Panc1 (cell line): ENCODE measurements around the gene ADCY1.

Experiments
- POLR2AphosphoS5 ChIP-seq: IDR thresholded peaks from 2 replicates; pipeline ENCODE4 v1.6.1; 2012; ENCODE audit warnings: mild to moderate bottlenecking, low read depth, low read length, moderate library complexity
- REST ChIP-seq, 2 experiments: IDR thresholded peaks; 2 replicates each; pipeline ENCODE4 v1.6.1; 2011 to 2012; ENCODE audit warnings: low read depth in 2 of 2, control low read depth in 1 of 2, low read length in 1 of 2, mild to moderate bottlenecking in 1 of 2, moderate library complexity in 1 of 2; ENCODE audit not compliant: insufficient read depth in 1 of 2
- SIN3A ChIP-seq: IDR thresholded peaks from 2 replicates; pipeline ENCODE4 v1.6.1; 2012; ENCODE audit warnings: low read depth, mild to moderate bottlenecking, low read length, moderate library complexity, borderline replicate concordance; ENCODE audit not compliant: insufficient read depth
- TCF7L2 ChIP-seq: IDR thresholded peaks from 2 replicates; pipeline ENCODE4 v1.6.1; 2011; ENCODE audit warnings: mild to moderate bottlenecking, low read depth, low read length, inconsistent platforms
- TF ChIP-seq, protein P1 (sequence below): fragments of 450-650 bp; IDR thresholded peaks from 2 replicates; pipeline ENCODE4 v1.5.1; 2017; ENCODE audit warnings: mild to moderate bottlenecking

- TF ChIP-seq, protein P1, sequence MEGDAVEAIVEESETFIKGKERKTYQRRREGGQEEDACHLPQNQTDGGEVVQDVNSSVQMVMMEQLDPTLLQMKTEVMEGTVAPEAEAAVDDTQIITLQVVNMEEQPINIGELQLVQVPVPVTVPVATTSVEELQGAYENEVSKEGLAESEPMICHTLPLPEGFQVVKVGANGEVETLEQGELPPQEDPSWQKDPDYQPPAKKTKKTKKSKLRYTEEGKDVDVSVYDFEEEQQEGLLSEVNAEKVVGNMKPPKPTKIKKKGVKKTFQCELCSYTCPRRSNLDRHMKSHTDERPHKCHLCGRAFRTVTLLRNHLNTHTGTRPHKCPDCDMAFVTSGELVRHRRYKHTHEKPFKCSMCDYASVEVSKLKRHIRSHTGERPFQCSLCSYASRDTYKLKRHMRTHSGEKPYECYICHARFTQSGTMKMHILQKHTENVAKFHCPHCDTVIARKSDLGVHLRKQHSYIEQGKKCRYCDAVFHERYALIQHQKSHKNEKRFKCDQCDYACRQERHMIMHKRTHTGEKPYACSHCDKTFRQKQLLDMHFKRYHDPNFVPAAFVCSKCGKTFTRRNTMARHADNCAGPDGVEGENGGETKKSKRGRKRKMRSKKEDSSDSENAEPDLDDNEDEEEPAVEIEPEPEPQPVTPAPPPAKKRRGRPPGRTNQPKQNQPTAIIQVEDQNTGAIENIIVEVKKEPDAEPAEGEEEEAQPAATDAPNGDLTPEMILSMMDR, result no peak
- TF ChIP-seq TCF7L2 (no peak), REST (IDR thresholded peaks at IDR 0.05; ENCODE audit: insufficient read depth in 1 of 2, low read depth in 2 of 2, low read length in 1 of 2) (no peak), SIN3A (no peak), POLR2AphosphoS5 (no peak)
These were observed 10.4 kb downstream of the ADCY1 start for GRCh38 chr7:45584261-45585210.
